Measurements from ENCODE around the gene CNTN4. TPM values are rescaled to one million over a fixed set of nuclear protein-coding genes. Genes with fewer than 3 reads are reported as not detected.
"Not testable (repeated sequence)": the region's sequence is repeated elsewhere in the genome, so short reads cannot be mapped to it uniquely, and the experiment has no call there.

Gene CNTN4
- total RNA-seq: 16.1 and 23.5 TPM in 2 replicates
- long read RNA-seq, partial matches to known transcripts: 25 of 30 reads
- long read RNA-seq, other reads (novel, unspliced or antisense): 5 of 30 reads

- DNase-seq (ENCODE audit: low spot score, unreplicated experiment): peak; percentile 86
- H3K4me1 Mint-ChIP-seq (ENCODE audit: low read depth): peaks cover 20% of the 10 kb centered on the region
- H3K27ac Mint-ChIP-seq: peak within 1 kb of the TSS; percentile 83
- peak; percentile 47 for TF ChIP-seq CTCF (IDR thresholded peaks at IDR 0.05; ENCODE audit: unreplicated experiment)
- H3K9me3 Mint-ChIP-seq (ENCODE audit: low read depth): peaks cover 3% of the 10 kb centered on the region
- peaks cover 54% of the 10 kb centered on the region for H3K27me3 Mint-ChIP-seq
- H3K36me3 Mint-ChIP-seq (ENCODE audit: insufficient read depth): no peaks in the 10 kb centered on the region
- peak within 1 kb of the TSS; percentile 88 for H3K4me3 Mint-ChIP-seq (ENCODE audit: low read depth)
These were observed at the start of gene CNTN4 for GRCh38 chr3:2098398-2099027. CNTN4 (plus strand) TSS chr3:2098866.

- no peak for DNase-seq (ENCODE audit: low spot score, unreplicated experiment)
- Mint-ChIP-seq H3K27ac (no peak overlapping the region), H3K4me1 (ENCODE audit: low read depth) (no peaks in the 10 kb centered on the region), H3K4me3 (ENCODE audit: low read depth) (no peak overlapping the region), H3K36me3 (ENCODE audit: insufficient read depth) (no peaks in the 10 kb centered on the region), H3K9me3 (ENCODE audit: low read depth) (no peaks in the 10 kb centered on the region), H3K27me3 (no peaks in the 10 kb centered on the region)
- no peak for TF ChIP-seq CTCF (IDR thresholded peaks at IDR 0.05; ENCODE audit: unreplicated experiment)
These were observed 37.3 kb upstream of the CNTN4 start for GRCh38 chr3:2061360-2061759.

GRCh38 chr3:2071531-2071930 lies 27.1 kb upstream of the CNTN4 start:
- no peaks in the 10 kb centered on the region for H3K27me3 Mint-ChIP-seq
- H3K4me1 Mint-ChIP-seq (ENCODE audit: low read depth): no peaks in the 10 kb centered on the region
- no peak overlapping the region for H3K4me3 Mint-ChIP-seq (ENCODE audit: low read depth)
- H3K9me3 Mint-ChIP-seq (ENCODE audit: low read depth): no peaks in the 10 kb centered on the region
- H3K36me3 Mint-ChIP-seq (ENCODE audit: insufficient read depth): no peaks in the 10 kb centered on the region
- no peak for DNase-seq (ENCODE audit: low spot score, unreplicated experiment)
- H3K27ac Mint-ChIP-seq: no peak overlapping the region
- no peak for TF ChIP-seq CTCF (IDR thresholded peaks at IDR 0.05; ENCODE audit: unreplicated experiment)

- Mint-ChIP-seq H3K36me3 (ENCODE audit: insufficient read depth) (no peaks in the 10 kb centered on the region), H3K4me1 (ENCODE audit: low read depth) (no peaks in the 10 kb centered on the region), H3K27me3 (peaks cover 5% of the 10 kb centered on the region), H3K4me3 (ENCODE audit: low read depth) (no peak overlapping the region), H3K9me3 (ENCODE audit: low read depth) (peaks cover 4% of the 10 kb centered on the region), H3K27ac (no peak overlapping the region)
- no peak for DNase-seq (ENCODE audit: low spot score, unreplicated experiment)
- TF ChIP-seq CTCF (IDR thresholded peaks at IDR 0.05; ENCODE audit: unreplicated experiment): no peak
These were observed 19.8 kb upstream of the CNTN4 start for GRCh38 chr3:2078821-2079220.

GRCh38 chr3:2082871-2083480 lies 15.7 kb upstream of the CNTN4 start:
- TF ChIP-seq CTCF (IDR thresholded peaks at IDR 0.05; ENCODE audit: unreplicated experiment): no peak
- Mint-ChIP-seq H3K4me3 (ENCODE audit: low read depth) (no peak overlapping the region), H3K27ac (no peak overlapping the region), H3K27me3 (peaks cover under 1% of the 10 kb centered on the region), H3K36me3 (ENCODE audit: insufficient read depth) (no peaks in the 10 kb centered on the region), H3K4me1 (ENCODE audit: low read depth) (no peaks in the 10 kb centered on the region), H3K9me3 (ENCODE audit: low read depth) (peaks cover 12% of the 10 kb centered on the region)
- no peak for DNase-seq (ENCODE audit: low spot score, unreplicated experiment)

GRCh38 chr3:2083558-2083957 lies 15.1 kb upstream of the CNTN4 start:
- not testable (repeated sequence) for H3K36me3 Mint-ChIP-seq (ENCODE audit: insufficient read depth); H3K4me3 Mint-ChIP-seq (ENCODE audit: low read depth); H3K27me3 Mint-ChIP-seq; DNase-seq (ENCODE audit: low spot score, unreplicated experiment); H3K4me1 Mint-ChIP-seq (ENCODE audit: low read depth); H3K27ac Mint-ChIP-seq
- peaks cover 12% of the 10 kb centered on the region for H3K9me3 Mint-ChIP-seq (ENCODE audit: low read depth)

Data from progenitor cell of endocrine pancreas (in vitro differentiated cells).